ENCODE measurements around the gene NAV3. TPM values are rescaled to one million over a fixed set of nuclear protein-coding genes. Genes with fewer than 3 reads are reported as not detected.

Gene NAV3
- polyA plus RNA-seq, 1 donor from 2014 or later = 36.9 TPM

GRCh38 chr12:78018171-78018910 is 187.6 kb downstream of the NAV3 start:
- H3K27ac ChIP-seq (ENCODE audit: low read length) = no peak overlapping the region
- no peaks in the 10 kb centered on the region for H3K79me2 ChIP-seq (replicated peaks; ENCODE audit: insufficient read depth, low read length)
- H3K27me3 ChIP-seq (ENCODE audit: insufficient read depth, low read depth, low read length) = no peaks in the 10 kb centered on the region
- TF ChIP-seq POLR2AphosphoS5 (IDR thresholded peaks at IDR 0.05) (no peak), EZH2 (IDR thresholded peaks at IDR 0.05; ENCODE audit: borderline replicate concordance, insufficient read depth, low read length, poor library complexity, severe bottlenecking) (no peak), CTCF (IDR thresholded peaks at IDR 0.05; ENCODE audit: poor library complexity, severe bottlenecking) (no peak), TAF1 (IDR thresholded peaks at IDR 0.05; ENCODE audit: low read depth) (no peak), EP300 (conservative IDR thresholded peaks at IDR 0.05; ENCODE audit: poor library complexity, severe bottlenecking) (no peak), SMC3 (conservative IDR thresholded peaks at IDR 0.05; ENCODE audit: poor library complexity) (no peak)
- TF ChIP-seq, protein P1, sequence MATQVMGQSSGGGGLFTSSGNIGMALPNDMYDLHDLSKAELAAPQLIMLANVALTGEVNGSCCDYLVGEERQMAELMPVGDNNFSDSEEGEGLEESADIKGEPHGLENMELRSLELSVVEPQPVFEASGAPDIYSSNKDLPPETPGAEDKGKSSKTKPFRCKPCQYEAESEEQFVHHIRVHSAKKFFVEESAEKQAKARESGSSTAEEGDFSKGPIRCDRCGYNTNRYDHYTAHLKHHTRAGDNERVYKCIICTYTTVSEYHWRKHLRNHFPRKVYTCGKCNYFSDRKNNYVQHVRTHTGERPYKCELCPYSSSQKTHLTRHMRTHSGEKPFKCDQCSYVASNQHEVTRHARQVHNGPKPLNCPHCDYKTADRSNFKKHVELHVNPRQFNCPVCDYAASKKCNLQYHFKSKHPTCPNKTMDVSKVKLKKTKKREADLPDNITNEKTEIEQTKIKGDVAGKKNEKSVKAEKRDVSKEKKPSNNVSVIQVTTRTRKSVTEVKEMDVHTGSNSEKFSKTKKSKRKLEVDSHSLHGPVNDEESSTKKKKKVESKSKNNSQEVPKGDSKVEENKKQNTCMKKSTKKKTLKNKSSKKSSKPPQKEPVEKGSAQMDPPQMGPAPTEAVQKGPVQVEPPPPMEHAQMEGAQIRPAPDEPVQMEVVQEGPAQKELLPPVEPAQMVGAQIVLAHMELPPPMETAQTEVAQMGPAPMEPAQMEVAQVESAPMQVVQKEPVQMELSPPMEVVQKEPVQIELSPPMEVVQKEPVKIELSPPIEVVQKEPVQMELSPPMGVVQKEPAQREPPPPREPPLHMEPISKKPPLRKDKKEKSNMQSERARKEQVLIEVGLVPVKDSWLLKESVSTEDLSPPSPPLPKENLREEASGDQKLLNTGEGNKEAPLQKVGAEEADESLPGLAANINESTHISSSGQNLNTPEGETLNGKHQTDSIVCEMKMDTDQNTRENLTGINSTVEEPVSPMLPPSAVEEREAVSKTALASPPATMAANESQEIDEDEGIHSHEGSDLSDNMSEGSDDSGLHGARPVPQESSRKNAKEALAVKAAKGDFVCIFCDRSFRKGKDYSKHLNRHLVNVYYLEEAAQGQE (IDR thresholded peaks at IDR 0.05; ENCODE audit: borderline replicate concordance) = no peak
- no peaks in the 10 kb centered on the region for H3K36me3 ChIP-seq (ENCODE audit: insufficient read depth, low read length)
- no peak overlapping the region for H3K9ac ChIP-seq (ENCODE audit: low read length)
- H3F3A ChIP-seq (ENCODE audit: insufficient read depth, low read length, poor library complexity, severe bottlenecking) = no peaks in the 10 kb centered on the region
- no peak overlapping the region for H3K4me3 ChIP-seq (ENCODE audit: low read length)
- no peaks in the 10 kb centered on the region for H3K9me3 ChIP-seq (ENCODE audit: low read length)
- H3K4me2 ChIP-seq (ENCODE audit: low read length) = no peak overlapping the region
- H3K9me2 ChIP-seq (ENCODE audit: insufficient read depth, low read length) = no peaks in the 10 kb centered on the region
- H4K20me1 ChIP-seq (ENCODE audit: insufficient read depth) = no peaks in the 10 kb centered on the region
- H2AFZ ChIP-seq (ENCODE audit: low read depth, low read length) = no peak overlapping the region

GRCh38 chr12:78018939-78019338 is 188.2 kb downstream of the NAV3 start:
- H3K9ac ChIP-seq (ENCODE audit: low read length) = no peak overlapping the region
- no peaks in the 10 kb centered on the region for H3F3A ChIP-seq (ENCODE audit: insufficient read depth, low read length, poor library complexity, severe bottlenecking)
- TF ChIP-seq TAF1 (IDR thresholded peaks at IDR 0.05; ENCODE audit: low read depth) (no peak), EZH2 (IDR thresholded peaks at IDR 0.05; ENCODE audit: borderline replicate concordance, insufficient read depth, low read length, poor library complexity, severe bottlenecking) (no peak), RAD21 (conservative IDR thresholded peaks at IDR 0.05) (no peak), POLR2AphosphoS5 (IDR thresholded peaks at IDR 0.05) (no peak), SMC3 (conservative IDR thresholded peaks at IDR 0.05; ENCODE audit: poor library complexity) (no peak), EP300 (conservative IDR thresholded peaks at IDR 0.05; ENCODE audit: poor library complexity, severe bottlenecking) (no peak), CTCF (IDR thresholded peaks at IDR 0.05; ENCODE audit: poor library complexity, severe bottlenecking) (no peak), MXI1 (conservative IDR thresholded peaks at IDR 0.05; ENCODE audit: poor library complexity, severe bottlenecking) (no peak)
- TF ChIP-seq, protein P1 (IDR thresholded peaks at IDR 0.05; ENCODE audit: borderline replicate concordance) = no peak
- H3K27ac ChIP-seq (ENCODE audit: low read length) = no peak overlapping the region
- no peaks in the 10 kb centered on the region for H3K36me3 ChIP-seq (ENCODE audit: insufficient read depth, low read length)
- no peak overlapping the region for H3K4me3 ChIP-seq (ENCODE audit: low read length)
- no peaks in the 10 kb centered on the region for H3K9me2 ChIP-seq (ENCODE audit: insufficient read depth, low read length)
- H3K27me3 ChIP-seq (ENCODE audit: insufficient read depth, low read depth, low read length) = no peaks in the 10 kb centered on the region
- H3K9me3 ChIP-seq (ENCODE audit: low read length) = no peaks in the 10 kb centered on the region
- H2AFZ ChIP-seq (ENCODE audit: low read depth, low read length) = no peak overlapping the region
- no peak overlapping the region for H3K4me2 ChIP-seq (ENCODE audit: low read length)
- H4K20me1 ChIP-seq (ENCODE audit: insufficient read depth) = no peaks in the 10 kb centered on the region
- H3K79me2 ChIP-seq (replicated peaks; ENCODE audit: insufficient read depth, low read length) = no peaks in the 10 kb centered on the region

Measured in neural cell (in vitro differentiated cells).